ENCODE measurements around the gene ZNF516.
"Not testable (repeated sequence)": the region's sequence is repeated elsewhere in the genome, so short reads cannot be mapped to it uniquely, and the experiment has no call there.

The ZNF516 gene

GRCh38 chr18:76495006-76495370 is at the start of gene ZNF516:
ZNF516 (minus strand) TSS chr18:76495242; CDS start chr18:76443054, 52,188 bp downstream.
- DNase-seq (ENCODE audit: low spot score): no peak

- DNase-seq (ENCODE audit: low spot score): no peak
Measured at GRCh38 chr18:76538846-76539245, 43.8 kb upstream of the ZNF516 start.

- no peak for DNase-seq (ENCODE audit: low spot score)
Measured at GRCh38 chr18:76537621-76538020, 42.6 kb upstream of the ZNF516 start.

- DNase-seq (ENCODE audit: low spot score): not testable (repeated sequence)
Measured at GRCh38 chr18:76536593-76536992, 41.6 kb upstream of the ZNF516 start.

GRCh38 chr18:76532875-76533274 is 37.8 kb upstream of the ZNF516 start:
- DNase-seq (ENCODE audit: low spot score): no peak

GRCh38 chr18:76530846-76531245 is 35.8 kb upstream of the ZNF516 start:
- no peak for DNase-seq (ENCODE audit: low spot score)

GRCh38 chr18:76530391-76530790 is 35.3 kb upstream of the ZNF516 start:
- no peak for DNase-seq (ENCODE audit: low spot score)

GRCh38 chr18:76529433-76529811 is 34.4 kb upstream of the ZNF516 start:
- no peak for DNase-seq (ENCODE audit: low spot score)

- DNase-seq (ENCODE audit: low spot score): peak; percentile 46
Measured at GRCh38 chr18:76528477-76529432, 33.7 kb upstream of the ZNF516 start.

- DNase-seq (ENCODE audit: low spot score): no peak
Measured at GRCh38 chr18:76525911-76526310, 30.9 kb upstream of the ZNF516 start.

- peak; percentile 17 for DNase-seq (ENCODE audit: low spot score)
Measured at GRCh38 chr18:76524900-76525698, 30.1 kb upstream of the ZNF516 start.

GRCh38 chr18:76524477-76524876 is 29.4 kb upstream of the ZNF516 start:
- DNase-seq (ENCODE audit: low spot score): no peak

- DNase-seq (ENCODE audit: low spot score): no peak
Measured at GRCh38 chr18:76522551-76522950, 27.5 kb upstream of the ZNF516 start.

- DNase-seq (ENCODE audit: low spot score): no peak
Measured at GRCh38 chr18:76522122-76522503, 27.1 kb upstream of the ZNF516 start.

- no peak for DNase-seq (ENCODE audit: low spot score)
Measured at GRCh38 chr18:76521417-76522121, 26.5 kb upstream of the ZNF516 start.

- DNase-seq (ENCODE audit: low spot score): no peak
Measured at GRCh38 chr18:76518860-76519538, 24.0 kb upstream of the ZNF516 start.

GRCh38 chr18:76518123-76518859 is 23.2 kb upstream of the ZNF516 start:
- DNase-seq (ENCODE audit: low spot score): no peak

- DNase-seq (ENCODE audit: low spot score): no peak
Measured at GRCh38 chr18:76515576-76515975, 20.5 kb upstream of the ZNF516 start.

- DNase-seq (ENCODE audit: low spot score): no peak
Measured at GRCh38 chr18:76514573-76514972, 19.5 kb upstream of the ZNF516 start.

GRCh38 chr18:76507830-76508385 is 12.9 kb upstream of the ZNF516 start:
- DNase-seq (ENCODE audit: low spot score): no peak
